Measurements from ENCODE around the gene ACTN3.

- TF ChIP-seq CTCF (IDR thresholded peaks at IDR 0.05), result no peak
- TF ChIP-seq EZH2 (IDR thresholded peaks at IDR 0.05), result no peak
These were observed 23.1 kb upstream of the ACTN3 start for GRCh38 chr11:66523611-66524010.

All from neural progenitor cell (in vitro differentiated cells).